NCI-H187 treated with DMSO at 0.1 percent for 48 hours (cell line): ENCODE data around the gene MAP3K4.
"Not testable (repeated sequence)": the region's sequence is repeated elsewhere in the genome, so short reads cannot be mapped to it uniquely, and the experiment has no call there.

Source experiments
- DNase-seq: peaks from one replicate; lab custom pipeline; 2025; lab: John Stamatoyannopoulos, UW

Gene MAP3K4

GRCh38 chr6:160967833-160968232 is 23.7 kb upstream of the MAP3K4 start:
- no peak for DNase-seq

- no peak for DNase-seq
Measured at GRCh38 chr6:160971171-160971570, 20.4 kb upstream of the MAP3K4 start.

GRCh38 chr6:160972111-160972510 is 19.5 kb upstream of the MAP3K4 start:
- DNase-seq: no peak

GRCh38 chr6:160972594-160972993 is 19.0 kb upstream of the MAP3K4 start:
- not testable (repeated sequence) for DNase-seq

DNA sequence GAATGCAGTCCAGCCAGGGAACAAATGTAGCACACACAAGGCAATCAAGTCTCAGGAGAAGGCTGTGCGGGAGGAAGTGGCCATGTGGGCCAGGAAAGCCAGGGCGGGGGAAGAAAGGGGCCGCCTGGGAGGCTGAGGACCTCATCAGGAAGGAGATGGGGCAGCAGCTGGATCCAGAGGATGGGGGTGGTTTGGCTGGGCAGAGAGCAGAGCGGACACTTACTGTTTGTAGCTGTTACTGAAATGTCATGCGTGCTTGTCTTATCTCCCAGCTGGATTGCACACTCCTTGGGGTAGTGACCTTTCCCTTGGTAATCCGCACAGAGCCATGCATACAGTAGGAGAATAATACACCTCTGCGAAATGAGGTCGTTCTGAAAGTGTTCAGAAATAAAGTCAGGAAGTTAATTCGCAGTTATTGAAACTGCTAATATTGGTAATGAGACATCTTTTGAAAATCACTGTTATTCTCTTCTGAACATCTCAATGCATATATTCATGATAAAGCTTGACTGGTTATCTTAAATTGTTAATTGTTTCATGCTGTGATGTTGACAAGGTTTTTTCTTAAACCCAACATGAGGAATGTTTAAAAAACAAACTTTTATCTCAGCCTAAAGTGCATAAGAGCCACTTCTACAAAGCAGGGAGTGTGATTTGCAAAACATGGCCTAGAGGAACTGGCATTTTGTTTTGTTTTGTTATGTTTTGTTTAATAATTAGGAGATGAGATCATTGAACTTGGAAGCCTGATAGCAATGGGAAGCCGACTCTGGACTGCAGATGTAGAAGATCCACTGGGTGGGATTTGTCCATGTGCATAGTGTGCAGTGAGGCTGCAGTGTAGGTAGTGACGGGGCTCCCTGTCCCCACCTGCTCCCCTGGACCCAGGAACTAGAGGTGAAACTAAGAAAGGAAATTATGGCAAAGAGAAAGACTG is 18.0 kb upstream of the MAP3K4 start:
- DNase-seq: no peak

DNA sequence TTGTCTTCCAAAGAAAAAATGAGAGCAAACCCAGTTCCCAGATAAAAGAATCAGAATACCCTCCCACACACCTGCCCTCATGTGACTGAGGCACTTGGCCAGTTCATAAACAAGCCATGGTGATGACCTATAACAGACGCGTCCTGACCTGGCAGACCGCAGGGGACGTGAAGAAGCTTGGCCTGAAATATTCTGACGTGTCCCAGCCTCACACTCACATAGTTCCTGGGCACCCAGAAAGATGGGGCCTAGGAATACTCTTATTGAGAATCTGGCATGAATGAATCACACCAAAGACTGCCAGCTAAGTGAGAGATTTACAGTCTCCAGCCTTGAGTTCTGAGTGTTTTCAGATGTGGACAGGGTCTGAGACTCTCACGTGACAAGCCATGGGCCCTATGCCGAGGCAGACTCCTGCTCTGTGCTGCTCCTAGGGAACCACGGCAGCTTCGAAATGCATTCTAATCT is 17.2 kb upstream of the MAP3K4 start:
- DNase-seq: no peak

DNA sequence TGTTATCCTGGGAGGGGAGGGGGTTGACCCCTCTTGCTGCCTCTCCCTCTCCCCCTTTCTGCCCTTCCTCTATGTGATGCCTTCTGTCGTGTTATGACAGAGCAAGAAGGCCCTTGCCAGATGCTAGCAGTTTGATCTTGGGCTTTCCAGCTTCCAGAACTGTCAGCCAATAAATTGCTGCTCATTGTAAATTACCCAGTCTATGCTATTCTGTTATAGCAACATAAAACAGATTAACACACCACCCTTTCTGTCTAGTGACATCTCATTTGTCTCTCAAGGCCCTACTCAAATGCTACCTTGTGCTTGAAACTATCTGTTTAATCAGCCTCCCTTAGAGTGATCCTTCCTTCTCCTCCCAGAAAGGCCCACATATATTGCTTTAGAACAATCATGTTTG is 16.4 kb upstream of the MAP3K4 start:
- no peak for DNase-seq

- not testable (repeated sequence) for DNase-seq
Measured at GRCh38 chr6:160975961-160976360, 15.6 kb upstream of the MAP3K4 start.

- no peak for DNase-seq
Measured at GRCh38 chr6:160978141-160978901, 13.2 kb upstream of the MAP3K4 start.

GRCh38 chr6:160979061-160979708 is 12.4 kb upstream of the MAP3K4 start:
- no peak for DNase-seq

DNA sequence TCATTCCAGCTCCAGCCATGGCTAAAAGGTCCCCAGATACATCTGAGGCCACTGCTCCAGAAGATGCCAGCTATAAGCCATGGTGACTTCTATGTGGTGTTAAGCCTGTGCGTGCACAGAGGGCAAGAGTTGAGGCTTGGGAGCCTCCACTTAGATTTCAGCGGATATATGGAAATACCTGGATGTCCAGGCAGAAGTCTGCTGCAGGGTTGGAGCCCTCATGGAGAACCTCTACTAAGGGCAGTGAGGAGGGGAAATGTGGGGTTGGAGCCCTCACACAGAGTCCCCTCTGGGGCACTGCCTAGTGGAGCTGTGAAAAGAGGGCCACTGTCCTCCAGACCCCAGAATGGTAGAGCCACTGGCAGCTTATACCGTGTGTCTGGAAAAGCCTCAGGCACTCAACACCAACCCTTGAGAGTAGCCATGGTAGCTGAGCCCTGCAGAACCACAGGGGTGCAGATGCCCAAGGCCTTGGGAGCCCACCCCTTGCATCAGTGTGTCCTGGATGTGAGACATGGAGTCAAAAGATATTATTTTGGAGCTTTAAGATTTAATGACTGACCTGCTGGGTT is 8.1 kb upstream of the MAP3K4 start:
- not testable (repeated sequence) for DNase-seq

DNA sequence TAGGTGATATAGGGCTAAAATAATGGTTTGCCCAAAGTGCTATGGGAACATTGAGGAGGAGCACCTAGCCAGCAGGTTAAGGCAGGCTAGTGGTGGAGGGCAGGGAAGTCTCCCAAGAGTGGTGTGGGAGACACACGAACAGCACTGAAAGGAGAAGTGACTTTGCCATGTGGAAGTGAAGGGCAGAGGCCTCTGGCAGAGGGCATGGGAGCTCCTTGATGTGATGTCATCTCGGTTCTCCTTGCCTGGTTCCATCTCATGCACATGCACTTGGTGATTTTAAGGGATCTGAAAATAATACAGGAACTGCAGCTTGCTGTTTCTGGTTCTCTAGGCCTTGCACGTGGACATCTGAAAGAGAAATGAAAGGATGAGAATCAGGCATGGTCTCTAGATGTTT is 4.7 kb upstream of the MAP3K4 start:
- no peak for DNase-seq

DNA sequence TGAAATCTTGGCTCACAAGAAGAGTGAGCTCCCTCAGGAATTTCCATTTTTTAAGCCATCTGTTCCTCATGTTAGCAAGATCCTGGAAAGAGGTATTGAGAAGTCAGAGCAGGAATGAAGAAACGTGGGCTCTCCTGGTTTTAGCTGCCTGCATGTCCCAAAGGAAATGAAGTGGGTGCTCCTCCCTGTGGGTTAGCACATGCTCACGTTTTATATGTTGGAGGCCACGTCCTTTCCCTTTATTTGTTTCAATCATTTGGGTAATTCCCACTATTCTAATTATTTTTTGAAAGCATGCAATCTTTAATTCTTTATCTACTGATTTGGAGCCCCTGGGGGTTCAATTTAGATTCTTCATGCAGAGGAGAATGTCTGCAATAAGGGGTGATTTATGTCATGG is 4.3 kb upstream of the MAP3K4 start:
- DNase-seq: no peak

- DNase-seq: no peak
Measured at GRCh38 chr6:160990847-160991405, 643 bp upstream of the MAP3K4 start.

GRCh38 chr6:160992061-160992979 is 751 bp downstream of the MAP3K4 start:
- DNase-seq: peak; percentile 42

DNA sequence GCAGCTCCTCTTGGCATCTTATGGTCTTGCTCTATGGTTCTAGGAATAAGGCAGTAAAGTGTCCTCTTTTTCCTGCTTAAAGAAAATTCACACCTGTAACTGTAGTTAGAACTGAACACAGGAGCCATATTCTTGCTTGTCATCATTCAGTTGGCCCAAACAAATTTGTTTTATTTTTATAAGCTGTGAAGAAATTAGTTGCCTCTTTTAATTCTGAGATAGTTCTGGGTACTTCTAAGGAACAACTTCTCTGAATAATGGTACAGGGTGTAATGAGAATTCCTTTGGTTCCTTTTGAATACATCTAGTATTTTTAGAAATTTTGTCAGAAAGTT is 1.4 kb downstream of the MAP3K4 start:
- no peak for DNase-seq

DNA sequence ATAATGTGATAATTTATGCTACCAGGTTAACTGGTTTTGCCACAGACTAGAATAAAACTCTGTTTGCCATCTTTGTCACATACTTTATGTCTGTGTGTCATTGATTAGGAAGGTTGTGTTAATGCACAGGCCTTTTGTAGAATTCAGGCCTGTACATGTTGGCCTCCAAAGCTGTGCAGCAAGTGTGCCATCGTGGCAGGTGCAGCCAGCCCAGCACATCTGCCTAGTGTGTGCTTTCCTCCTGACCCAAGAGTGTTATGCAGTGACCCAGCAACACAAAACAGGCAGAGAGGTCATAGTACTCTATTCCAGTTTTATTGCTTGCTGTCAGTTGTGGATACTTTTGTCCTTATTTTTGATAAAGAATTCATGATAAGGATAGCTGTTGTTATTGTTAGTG is 3.7 kb downstream of the MAP3K4 start:
- no peak for DNase-seq

GRCh38 chr6:160996131-160996601 is 4.6 kb downstream of the MAP3K4 start:
- no peak for DNase-seq

- no peak for DNase-seq
Measured at GRCh38 chr6:160998217-160998616, 6.6 kb downstream of the MAP3K4 start.

- no peak for DNase-seq
Measured at GRCh38 chr6:160998766-160999165, 7.2 kb downstream of the MAP3K4 start.

DNA sequence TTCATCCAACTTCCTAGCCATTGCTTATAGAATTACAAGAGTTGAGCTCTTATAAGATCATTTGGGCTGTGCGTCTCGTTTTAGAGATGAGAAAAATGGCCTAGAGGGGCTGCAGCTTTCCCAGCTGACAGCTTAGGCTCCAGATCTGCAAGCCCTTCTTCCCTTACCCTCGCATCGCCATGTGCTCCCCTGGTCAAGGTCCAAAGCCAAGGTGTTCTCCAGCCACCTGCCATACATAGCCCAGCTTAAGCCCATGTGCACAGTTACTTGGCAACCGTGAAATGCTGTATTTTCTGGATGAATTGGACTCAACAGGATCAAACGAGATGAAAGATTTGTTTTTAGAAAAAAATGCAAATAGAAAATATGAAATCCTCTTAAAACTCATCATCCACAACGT is 7.9 kb downstream of the MAP3K4 start:
- DNase-seq: no peak
